B cell (primary cell): ENCODE results near the gene POTEG.
"Not testable (repeated sequence)": the region's sequence is repeated elsewhere in the genome, so short reads cannot be mapped to it uniquely, and the experiment has no call there.

Experiments
- CTCF ChIP-seq: fragments of 200-600 bp; IDR thresholded peaks from one replicate; pipeline ENCODE4 v1.8.0; 2022; ENCODE audit warnings: antibody characterized with exemption, mild to moderate bottlenecking
- EZH2 ChIP-seq: IDR thresholded peaks from 2 replicates; pipeline ENCODE4 v1.6.1; 2012; ENCODE audit warnings: borderline replicate concordance, low read depth, mild to moderate bottlenecking, moderate library complexity, low read length; ENCODE audit not compliant: insufficient read depth, poor library complexity, severe bottlenecking

GRCh38 chr14:19408519-19408918 lies 25.6 kb downstream of the POTEG start:
- TF ChIP-seq CTCF, EZH2: not testable (repeated sequence)
